Measurements from ENCODE around the gene SLC9A9. TPM values are rescaled to one million over a fixed set of nuclear protein-coding genes. Genes with fewer than 3 reads are reported as not detected.

Gene SLC9A9
- total and polyA plus RNA-seq, 7 donors: 1.3 to 5.4 (median 2.9) TPM

DNA sequence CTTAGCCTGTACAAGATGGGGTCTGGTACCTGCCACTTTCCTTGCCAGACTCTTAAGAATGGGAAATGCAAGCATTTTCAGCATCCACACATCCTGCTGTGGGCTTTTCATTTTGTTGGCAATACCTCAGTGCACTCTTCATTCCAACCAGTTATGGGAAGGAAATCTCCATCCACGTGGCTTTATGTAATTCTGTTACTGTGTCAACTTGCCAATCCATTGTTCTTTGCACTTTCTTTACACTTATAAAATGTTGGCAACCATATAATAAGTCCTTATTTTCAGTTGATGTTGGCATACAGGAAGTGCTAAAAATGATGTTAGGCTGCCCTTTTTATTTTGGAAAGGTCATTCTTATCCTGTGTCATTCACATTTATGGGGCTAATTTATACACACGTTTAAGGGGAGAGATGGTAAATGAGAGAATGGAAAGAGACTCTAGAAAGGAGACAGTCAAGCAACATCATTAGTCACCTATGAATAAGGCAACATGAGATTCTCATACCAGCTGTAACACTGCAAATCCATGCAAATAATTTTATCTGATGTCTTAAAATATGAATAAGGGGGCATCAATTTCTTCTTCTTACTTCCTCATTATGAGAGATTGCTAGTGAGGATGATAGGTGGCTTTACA, 490.0 kb downstream of the SLC9A9 start:
- no peak for ATAC-seq
- 17 to 24% (median 18%) methylated on average over 2 of the region's 2 CpGs for WGBS, 3 donors
- intact Hi-C loops (cut with DNase I): no loop called here

DNA sequence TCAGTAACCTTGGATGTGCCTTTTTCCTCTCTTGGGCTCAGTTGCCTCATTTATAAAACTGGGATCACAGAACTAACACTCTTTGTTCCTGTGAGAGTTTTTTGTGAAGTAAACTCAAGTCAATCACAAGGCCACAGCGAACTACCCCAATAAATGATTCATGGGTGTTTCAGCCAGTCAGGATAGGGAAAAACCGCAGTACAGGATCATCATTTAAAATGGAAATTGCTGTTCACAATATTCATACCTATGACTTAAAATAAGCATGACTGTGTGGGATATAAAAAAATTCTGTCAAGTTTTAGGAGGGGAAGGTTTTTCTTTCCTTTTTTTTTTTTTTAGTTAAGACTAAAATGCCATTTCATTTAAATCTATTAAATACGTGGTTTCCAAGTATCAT, 490.6 kb downstream of the SLC9A9 start:
- Histone ChIP-seq H3K4me1 (no peaks in the 10 kb centered on the region), H3K27me3 (ENCODE audit: insufficient read depth in 3 of 3, low read length in 2 of 3) (no peaks in the 10 kb centered on the region), H3K9me3 (no peaks in the 10 kb centered on the region), H3K27ac (no peak overlapping the region), H3K4me3 (no peak overlapping the region), H3K36me3 (ENCODE audit: insufficient read depth in 1 of 2, low read depth in 1 of 2) (no peaks in the 10 kb centered on the region)
- intact Hi-C loops (cut with DNase I): no loop called here
- TF ChIP-seq, protein P1, sequence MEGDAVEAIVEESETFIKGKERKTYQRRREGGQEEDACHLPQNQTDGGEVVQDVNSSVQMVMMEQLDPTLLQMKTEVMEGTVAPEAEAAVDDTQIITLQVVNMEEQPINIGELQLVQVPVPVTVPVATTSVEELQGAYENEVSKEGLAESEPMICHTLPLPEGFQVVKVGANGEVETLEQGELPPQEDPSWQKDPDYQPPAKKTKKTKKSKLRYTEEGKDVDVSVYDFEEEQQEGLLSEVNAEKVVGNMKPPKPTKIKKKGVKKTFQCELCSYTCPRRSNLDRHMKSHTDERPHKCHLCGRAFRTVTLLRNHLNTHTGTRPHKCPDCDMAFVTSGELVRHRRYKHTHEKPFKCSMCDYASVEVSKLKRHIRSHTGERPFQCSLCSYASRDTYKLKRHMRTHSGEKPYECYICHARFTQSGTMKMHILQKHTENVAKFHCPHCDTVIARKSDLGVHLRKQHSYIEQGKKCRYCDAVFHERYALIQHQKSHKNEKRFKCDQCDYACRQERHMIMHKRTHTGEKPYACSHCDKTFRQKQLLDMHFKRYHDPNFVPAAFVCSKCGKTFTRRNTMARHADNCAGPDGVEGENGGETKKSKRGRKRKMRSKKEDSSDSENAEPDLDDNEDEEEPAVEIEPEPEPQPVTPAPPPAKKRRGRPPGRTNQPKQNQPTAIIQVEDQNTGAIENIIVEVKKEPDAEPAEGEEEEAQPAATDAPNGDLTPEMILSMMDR (IDR thresholded peaks at IDR 0.05): no peak
- WGBS, 3 donors: 81 to 91% (median 87%) methylated on average over 3 of the region's 3 CpGs
- ATAC-seq: no peak
- no peak for DNase-seq

More for the DNA sequence above, 490.0 kb downstream of the SLC9A9 start:
- Histone ChIP-seq H3K27ac (no peak overlapping the region), H3K4me1 (no peaks in the 10 kb centered on the region), H3K4me3 (no peak overlapping the region), H3K36me3 (ENCODE audit: insufficient read depth in 1 of 2, low read depth in 1 of 2) (no peaks in the 10 kb centered on the region), H3K9me3 (no peaks in the 10 kb centered on the region), H3K27me3 (ENCODE audit: insufficient read depth in 3 of 3, low read length in 2 of 3) (no peaks in the 10 kb centered on the region)
- TF ChIP-seq, protein P1 (IDR thresholded peaks at IDR 0.05): no peak
- DNase-seq: no peak

DNA sequence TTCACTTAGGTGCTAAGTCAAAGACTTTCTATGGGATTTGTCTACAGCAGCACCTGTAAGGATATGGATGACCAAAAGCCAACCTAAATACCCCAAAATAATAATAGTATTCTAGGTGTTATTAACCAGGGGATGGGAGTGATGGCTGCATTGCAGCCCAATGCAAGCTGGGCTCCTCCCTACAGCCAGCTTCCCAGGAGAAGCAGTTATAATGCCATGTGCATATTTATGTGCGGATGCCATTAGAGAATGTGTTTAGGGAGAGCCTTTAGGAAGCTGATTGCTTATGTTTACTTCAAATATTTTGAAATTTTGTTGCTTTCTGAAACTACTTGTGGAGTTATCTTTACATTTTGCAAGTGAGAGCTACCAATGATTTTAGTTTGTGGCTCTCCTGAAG, 491.4 kb downstream of the SLC9A9 start:
- TF ChIP-seq, protein P1 (IDR thresholded peaks at IDR 0.05): no peak
- no peak overlapping the region for H3K27ac ChIP-seq
- H3K27me3 ChIP-seq (ENCODE audit: insufficient read depth in 3 of 3, low read length in 2 of 3): no peaks in the 10 kb centered on the region
- peaks cover 1% of the 10 kb centered on the region for H3K4me1 ChIP-seq
- H3K4me3 ChIP-seq: no peak overlapping the region
- intact Hi-C loops (cut with DNase I): no loop called here
- 95 to 100% (median 97%) methylated on average over 1 of the region's 1 CpG for WGBS, 3 donors
- no peaks in the 10 kb centered on the region for H3K36me3 ChIP-seq (ENCODE audit: insufficient read depth in 1 of 2, low read depth in 1 of 2)
- no peak for DNase-seq
- H3K9me3 ChIP-seq: no peaks in the 10 kb centered on the region
- no peak for ATAC-seq

DNA sequence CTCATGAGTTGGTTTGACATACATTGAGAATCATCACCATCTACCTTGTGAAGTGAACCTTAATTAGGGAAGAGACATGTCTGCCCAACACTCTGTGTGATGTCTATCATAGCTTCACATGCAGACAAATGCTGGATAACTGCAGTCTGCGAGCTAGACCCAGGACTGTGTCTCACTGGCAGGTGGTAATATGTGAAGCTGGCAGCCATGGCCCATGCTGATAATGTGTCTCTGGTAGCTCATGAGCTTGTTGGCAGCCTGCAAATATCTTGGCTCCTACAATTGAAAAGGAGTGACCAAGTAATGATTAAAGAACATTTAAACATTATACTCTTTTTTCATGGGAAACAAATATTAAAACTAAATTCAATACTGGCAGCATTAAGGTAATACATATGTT, 493.9 kb downstream of the SLC9A9 start:
- Histone ChIP-seq H3K9me3 (no peaks in the 10 kb centered on the region), H3K27ac (no peak overlapping the region), H3K4me3 (no peak overlapping the region), H3K4me1 (peaks cover 2% of the 10 kb centered on the region), H3K36me3 (ENCODE audit: insufficient read depth in 1 of 2, low read depth in 1 of 2) (no peaks in the 10 kb centered on the region), H3K27me3 (ENCODE audit: insufficient read depth in 3 of 3, low read length in 2 of 3) (no peaks in the 10 kb centered on the region)
- DNase-seq (no peak), ATAC-seq (no peak)
- 34 to 47% (median 36%) methylated on average over 1 of the region's 1 CpG for WGBS, 3 donors
- intact Hi-C loops (cut with DNase I): no loop called here
- TF ChIP-seq, protein P1 (IDR thresholded peaks at IDR 0.05): no peak

Measured in psoas muscle (tissue), 8 donors.